Measurements from ENCODE around the gene FAM13B. TPM values are rescaled to one million over a fixed set of nuclear protein-coding genes. Genes with fewer than 3 reads are reported as not detected.

Gene FAM13B
- total RNA-seq, 1 donor = 59.7 TPM

DNA sequence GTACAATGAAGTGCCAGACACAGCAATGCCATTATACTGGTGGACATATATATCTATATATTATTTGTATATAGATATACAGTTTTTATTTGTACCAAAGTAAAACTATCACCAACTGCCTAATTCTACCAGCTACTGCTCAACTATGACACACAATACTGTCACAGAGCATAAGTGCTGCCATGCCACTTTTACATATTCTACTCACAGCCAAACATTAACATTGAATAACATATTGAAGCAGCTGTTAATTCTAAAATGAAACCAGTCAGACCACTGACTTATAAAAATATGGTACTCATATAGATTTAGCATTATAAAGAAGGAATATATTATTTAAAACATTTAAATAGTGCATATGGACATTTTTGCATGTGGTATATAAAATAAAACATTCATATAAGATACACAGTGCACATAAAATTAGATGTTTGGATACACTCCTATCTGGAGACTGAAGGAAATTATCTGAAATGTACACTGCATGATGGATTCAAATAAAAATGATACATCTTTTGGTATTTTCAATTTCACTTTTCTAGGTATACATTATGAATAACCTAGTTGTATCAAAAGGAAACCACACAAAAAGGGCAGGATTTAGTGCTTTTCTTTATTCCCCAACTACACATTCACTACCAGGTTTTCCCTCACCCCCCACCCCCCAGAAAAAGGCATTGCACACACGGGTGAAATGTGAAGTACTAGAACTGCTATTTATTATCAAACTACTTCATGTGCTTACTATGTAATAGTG lies 94.7 kb downstream of the FAM13B start:
- peaks cover 56% of the 10 kb centered on the region for H3K36me3 ChIP-seq (ENCODE audit: insufficient read depth, low read length)

DNA sequence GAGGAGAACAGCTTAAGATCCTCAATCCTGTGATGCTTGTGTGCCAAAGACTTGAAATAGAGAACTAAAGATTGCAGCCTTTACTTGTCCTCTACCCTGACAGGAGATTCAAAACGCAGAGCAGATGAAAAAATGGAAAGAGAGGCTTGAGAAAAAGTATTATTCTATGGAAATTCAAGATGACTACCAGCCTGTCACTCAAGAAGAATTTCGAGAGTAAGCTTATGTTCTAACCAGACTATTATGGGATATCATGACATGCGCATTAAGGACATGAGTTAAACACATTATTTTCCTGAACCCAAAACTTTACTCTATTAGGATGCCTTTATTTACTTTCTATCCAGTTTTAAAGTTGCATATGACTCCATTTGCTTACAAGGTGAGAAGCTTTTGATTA lies 97.2 kb downstream of the FAM13B start:
- H4K20me1 ChIP-seq (ENCODE audit: insufficient read depth, low read length) = peaks cover 2% of the 10 kb centered on the region
- no peaks in the 10 kb centered on the region for H3K9me3 ChIP-seq (ENCODE audit: low read depth, low read length)
- H3K4me2 ChIP-seq (ENCODE audit: insufficient read depth, low read length) = no peak overlapping the region
- H3K4me1 ChIP-seq (ENCODE audit: insufficient read depth, low read length) = no peaks in the 10 kb centered on the region
- TF ChIP-seq, protein P1, sequence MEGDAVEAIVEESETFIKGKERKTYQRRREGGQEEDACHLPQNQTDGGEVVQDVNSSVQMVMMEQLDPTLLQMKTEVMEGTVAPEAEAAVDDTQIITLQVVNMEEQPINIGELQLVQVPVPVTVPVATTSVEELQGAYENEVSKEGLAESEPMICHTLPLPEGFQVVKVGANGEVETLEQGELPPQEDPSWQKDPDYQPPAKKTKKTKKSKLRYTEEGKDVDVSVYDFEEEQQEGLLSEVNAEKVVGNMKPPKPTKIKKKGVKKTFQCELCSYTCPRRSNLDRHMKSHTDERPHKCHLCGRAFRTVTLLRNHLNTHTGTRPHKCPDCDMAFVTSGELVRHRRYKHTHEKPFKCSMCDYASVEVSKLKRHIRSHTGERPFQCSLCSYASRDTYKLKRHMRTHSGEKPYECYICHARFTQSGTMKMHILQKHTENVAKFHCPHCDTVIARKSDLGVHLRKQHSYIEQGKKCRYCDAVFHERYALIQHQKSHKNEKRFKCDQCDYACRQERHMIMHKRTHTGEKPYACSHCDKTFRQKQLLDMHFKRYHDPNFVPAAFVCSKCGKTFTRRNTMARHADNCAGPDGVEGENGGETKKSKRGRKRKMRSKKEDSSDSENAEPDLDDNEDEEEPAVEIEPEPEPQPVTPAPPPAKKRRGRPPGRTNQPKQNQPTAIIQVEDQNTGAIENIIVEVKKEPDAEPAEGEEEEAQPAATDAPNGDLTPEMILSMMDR (IDR thresholded peaks at IDR 0.05; ENCODE audit: extremely low read depth, low read depth, low read length) = no peak
- no peaks in the 10 kb centered on the region for H3K27me3 ChIP-seq (ENCODE audit: insufficient read depth, low read length)
- no peak for DNase-seq (ENCODE audit: insufficient read length, low spot score, missing footprints)
- H2AFZ ChIP-seq (ENCODE audit: low read length) = no peak overlapping the region
- no peaks in the 10 kb centered on the region for H3K79me2 ChIP-seq (ENCODE audit: insufficient read depth, low read length)
- H3K4me3 ChIP-seq (ENCODE audit: insufficient read depth, low read length) = no peak overlapping the region
- H3K27ac ChIP-seq (ENCODE audit: low read depth, low read length) = no peak overlapping the region
- peaks cover 36% of the 10 kb centered on the region for H3K36me3 ChIP-seq (ENCODE audit: insufficient read depth, low read length)

More for the DNA sequence above, 94.7 kb downstream of the FAM13B start:
- Histone ChIP-seq H3K4me3 (ENCODE audit: insufficient read depth, low read length) (no peak overlapping the region), H3K4me1 (ENCODE audit: insufficient read depth, low read length) (no peaks in the 10 kb centered on the region), H3K27me3 (ENCODE audit: insufficient read depth, low read length) (no peaks in the 10 kb centered on the region), H3K79me2 (ENCODE audit: insufficient read depth, low read length) (no peaks in the 10 kb centered on the region), H3K4me2 (ENCODE audit: insufficient read depth, low read length) (no peak overlapping the region), H2AFZ (ENCODE audit: low read length) (no peak overlapping the region), H3K27ac (ENCODE audit: low read depth, low read length) (no peak overlapping the region), H4K20me1 (ENCODE audit: insufficient read depth, low read length) (peaks cover 2% of the 10 kb centered on the region), H3K9me3 (ENCODE audit: low read depth, low read length) (no peaks in the 10 kb centered on the region)
- DNase-seq (ENCODE audit: insufficient read length, low spot score, missing footprints) = no peak
- TF ChIP-seq, protein P1 (IDR thresholded peaks at IDR 0.05; ENCODE audit: extremely low read depth, low read depth, low read length) = no peak

DNA sequence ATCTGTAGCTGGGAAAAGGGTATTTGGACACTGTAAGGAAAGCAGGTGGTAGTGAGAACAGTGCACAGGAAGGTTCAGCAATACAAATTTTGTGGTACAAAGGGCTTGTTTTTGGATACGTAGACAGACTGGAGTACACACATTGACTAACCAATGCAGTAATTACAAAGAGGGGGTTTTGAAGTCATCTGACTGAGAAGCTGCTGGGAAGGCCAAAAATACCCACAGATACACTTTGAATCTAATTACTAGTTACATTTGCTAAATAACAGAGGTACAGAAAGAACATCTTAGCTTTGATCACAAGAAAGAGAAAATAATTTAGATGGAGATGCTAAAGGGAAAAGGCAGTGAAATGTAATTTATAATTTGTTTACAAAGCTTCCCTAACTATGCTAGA lies 97.7 kb downstream of the FAM13B start:
- H3K36me3 ChIP-seq (ENCODE audit: insufficient read depth, low read length) = peaks cover 31% of the 10 kb centered on the region
- H3K4me3 ChIP-seq (ENCODE audit: insufficient read depth, low read length) = no peak overlapping the region
- H3K27ac ChIP-seq (ENCODE audit: low read depth, low read length) = no peak overlapping the region
- no peaks in the 10 kb centered on the region for H3K9me3 ChIP-seq (ENCODE audit: low read depth, low read length)
- H3K27me3 ChIP-seq (ENCODE audit: insufficient read depth, low read length) = no peaks in the 10 kb centered on the region
- TF ChIP-seq, protein P1 (IDR thresholded peaks at IDR 0.05; ENCODE audit: extremely low read depth, low read depth, low read length) = no peak
- H2AFZ ChIP-seq (ENCODE audit: low read length) = no peak overlapping the region
- no peak for DNase-seq (ENCODE audit: insufficient read length, low spot score, missing footprints)
- no peaks in the 10 kb centered on the region for H3K4me1 ChIP-seq (ENCODE audit: insufficient read depth, low read length)
- peaks cover 2% of the 10 kb centered on the region for H4K20me1 ChIP-seq (ENCODE audit: insufficient read depth, low read length)
- no peaks in the 10 kb centered on the region for H3K79me2 ChIP-seq (ENCODE audit: insufficient read depth, low read length)
- H3K4me2 ChIP-seq (ENCODE audit: insufficient read depth, low read length) = no peak overlapping the region

DNA sequence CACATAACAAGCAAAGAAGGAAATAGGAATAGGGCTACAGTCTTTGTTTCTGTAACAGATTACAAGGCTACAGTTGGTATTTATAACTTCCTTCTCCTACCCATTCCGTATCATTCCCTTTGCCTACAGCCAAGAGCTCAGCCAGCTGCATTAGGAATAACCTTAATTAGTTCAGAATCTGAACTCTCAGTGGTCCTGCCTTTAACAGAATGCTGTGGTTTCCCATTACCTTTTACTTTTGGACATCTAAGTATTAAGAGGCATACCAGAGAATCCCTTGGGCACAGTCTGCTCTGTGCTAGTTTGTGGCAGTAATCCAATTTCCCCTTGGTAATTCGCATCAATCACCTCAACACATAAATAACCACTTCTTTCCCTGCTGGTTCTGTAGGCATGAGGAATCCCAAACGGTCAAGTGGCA lies 99.4 kb downstream of the FAM13B start:
- no peak overlapping the region for H2AFZ ChIP-seq (ENCODE audit: low read length)
- peaks cover 2% of the 10 kb centered on the region for H4K20me1 ChIP-seq (ENCODE audit: insufficient read depth, low read length)
- H3K27me3 ChIP-seq (ENCODE audit: insufficient read depth, low read length) = no peaks in the 10 kb centered on the region
- no peak overlapping the region for H3K4me2 ChIP-seq (ENCODE audit: insufficient read depth, low read length)
- TF ChIP-seq, protein P1 (IDR thresholded peaks at IDR 0.05; ENCODE audit: extremely low read depth, low read depth, low read length) = no peak
- H3K4me3 ChIP-seq (ENCODE audit: insufficient read depth, low read length) = no peak overlapping the region
- H3K27ac ChIP-seq (ENCODE audit: low read depth, low read length) = no peak overlapping the region
- H3K36me3 ChIP-seq (ENCODE audit: insufficient read depth, low read length) = peaks cover 17% of the 10 kb centered on the region
- H3K9me3 ChIP-seq (ENCODE audit: low read depth, low read length) = no peaks in the 10 kb centered on the region
- H3K4me1 ChIP-seq (ENCODE audit: insufficient read depth, low read length) = no peaks in the 10 kb centered on the region
- no peaks in the 10 kb centered on the region for H3K79me2 ChIP-seq (ENCODE audit: insufficient read depth, low read length)
- peak; percentile 5 for DNase-seq (ENCODE audit: insufficient read length, low spot score, missing footprints)

Measured in osteoblast (primary cell).